GM12891 (cell line): ENCODE measurements around the gene IGFBPL1.

Source experiments
- DNase-seq: peaks from one replicate; pipeline ENCODE4 v3.0.0; 2011; ENCODE audit warnings: low spot score; ENCODE audit not compliant: insufficient read length
- FAIRE-seq: peaks from 2 replicates; lab custom pipeline; 2011; peaks lifted over from hg19 to GRCh38; lab: Jason Lieb, UNC
- PAX5 ChIP-seq: IDR thresholded peaks from 2 replicates; pipeline ENCODE4 v1.6.1; 2011; ENCODE audit warnings: low read length, moderate library complexity, mild to moderate bottlenecking; ENCODE audit not compliant: insufficient read depth, severe bottlenecking
- POLR2A ChIP-seq: IDR thresholded peaks from 2 replicates; pipeline ENCODE4 v1.6.1; 2011; ENCODE audit warnings: low read depth, low read length, control low read depth
- POLR2AphosphoS5 ChIP-seq: IDR thresholded peaks from 2 replicates; pipeline ENCODE4 v1.6.1; 2011; ENCODE audit warnings: low read depth, low read length, control low read depth
- POU2F2 ChIP-seq: IDR thresholded peaks from 2 replicates; pipeline ENCODE4 v1.6.1; 2011; ENCODE audit warnings: low read depth, mild to moderate bottlenecking, control low read depth, low read length, moderate library complexity
- SPI1 ChIP-seq: IDR thresholded peaks from 2 replicates; pipeline ENCODE4 v1.6.1; 2011; ENCODE audit warnings: low read depth, low read length, control low read depth
- TAF1 ChIP-seq: IDR thresholded peaks from 2 replicates; pipeline ENCODE4 v1.6.1; 2011; ENCODE audit warnings: low read depth, low read length, control low read depth

Gene IGFBPL1

GRCh38 chr9:38390442-38390841 is 33.8 kb downstream of the IGFBPL1 start:
- FAIRE-seq (no peak), DNase-seq (no peak)
- TF ChIP-seq TAF1 (no peak), POU2F2 (no peak), POLR2AphosphoS5 (no peak), POLR2A (no peak), PAX5 (no peak), SPI1 (no peak)

GRCh38 chr9:38389313-38389712 is 34.9 kb downstream of the IGFBPL1 start:
- no peak for FAIRE-seq
- no peak for DNase-seq
- no peak for TF ChIP-seq TAF1
- no peak for TF ChIP-seq PAX5
- TF ChIP-seq POU2F2: no peak
- no peak for TF ChIP-seq POLR2A
- TF ChIP-seq POLR2AphosphoS5: no peak
- no peak for TF ChIP-seq SPI1

GRCh38 chr9:38388283-38389223 is 35.7 kb downstream of the IGFBPL1 start:
- DNase-seq (no peak), FAIRE-seq (no peak)
- TF ChIP-seq POLR2A: no peak
- no peak for TF ChIP-seq POLR2AphosphoS5

- DNase-seq (no peak), FAIRE-seq (no peak)
- TF ChIP-seq PAX5 (no peak), POLR2A (no peak), SPI1 (no peak), POU2F2 (no peak), TAF1 (no peak), POLR2AphosphoS5 (no peak)
Measured at GRCh38 chr9:38387751-38388150, 36.5 kb downstream of the IGFBPL1 start.

- FAIRE-seq (no peak), DNase-seq (no peak)
- TF ChIP-seq POLR2AphosphoS5 (no peak), POLR2A (no peak), TAF1 (no peak), SPI1 (no peak), POU2F2 (no peak), PAX5 (no peak)
Measured at GRCh38 chr9:38387066-38387465, 37.2 kb downstream of the IGFBPL1 start.

- TF ChIP-seq POLR2A (no peak), POLR2AphosphoS5 (no peak), POU2F2 (no peak), PAX5 (no peak), TAF1 (no peak), SPI1 (no peak)
- no peak for DNase-seq
- FAIRE-seq: no peak
Measured at GRCh38 chr9:38386319-38386895, 37.8 kb downstream of the IGFBPL1 start.

GRCh38 chr9:38385896-38386295 is 38.4 kb downstream of the IGFBPL1 start:
- no peak for TF ChIP-seq POLR2A
- TF ChIP-seq POLR2AphosphoS5: no peak
- no peak for TF ChIP-seq SPI1
- no peak for TF ChIP-seq TAF1
- no peak for TF ChIP-seq POU2F2
- TF ChIP-seq PAX5: no peak
- no peak for DNase-seq
- no peak for FAIRE-seq

- TF ChIP-seq PAX5 (no peak), POLR2AphosphoS5 (no peak), POLR2A (no peak), TAF1 (no peak), SPI1 (no peak), POU2F2 (no peak)
- DNase-seq (no peak), FAIRE-seq (no peak)
Measured at GRCh38 chr9:38384990-38385848, 39.0 kb downstream of the IGFBPL1 start.

- TF ChIP-seq POLR2A: no peak
- TF ChIP-seq POLR2AphosphoS5: no peak
- no peak for TF ChIP-seq SPI1
- no peak for TF ChIP-seq PAX5
- TF ChIP-seq TAF1: no peak
- TF ChIP-seq POU2F2: no peak
- no peak for FAIRE-seq
- DNase-seq: no peak
Measured at GRCh38 chr9:38382141-38382540, 42.1 kb downstream of the IGFBPL1 start.
